Naive thymus-derived CD4-positive, alpha-beta T cell (primary cell): Measurements from ENCODE around the gene TMEM95. TPM values are rescaled to one million over a fixed set of nuclear protein-coding genes. Genes with fewer than 3 reads are reported as not detected.

ENCODE experiments used
- polyA plus RNA-seq, 2 donors: library from polyadenylated mRNA; unstranded; fragments of 300-500 nt; fragmentation: Illumina TruSeq; gene quantifications; one replicate each; pipeline ENCODE4 v1.2.3, GENCODE V29; 2021
- total RNA-seq, 6 experiments: library from RNA in 5 of 6; stranded (reverse) in 5 of 6; gene quantifications; 1 replicate in 5 of 6; 2 replicates in 1 of 6; pipeline ENCODE4 v1.2.3 and lab custom pipeline; 2021 to 2026

The TMEM95 gene
- total and polyA plus RNA-seq, 7 experiments from 2014 or later = not detected

Other genes with a start within 250 kb of the TMEM95 start
Only the 30 nearest of the 36 such genes appear.
- gene ASGR1, start 175.8 kb upstream of the TMEM95 start, total RNA-seq = 10 to 100 TPM in 1 of 5 experiments, 1 to 10 TPM in 1, under 1 TPM in 2, not detected in 1; 0.79 to 11.9 (median 1.3) TPM
- gene ASGR1, start 175.8 kb upstream of the TMEM95 start, polyA plus RNA-seq = not detected
- 10 to 100 TPM; 10.9 to 25.4 (median 16.5) TPM for gene DLG4, start 135.3 kb upstream of the TMEM95 start, total RNA-seq
- under 1 TPM; 0.26 to 0.83 TPM for gene DLG4, start 135.3 kb upstream of the TMEM95 start, polyA plus RNA-seq
- gene ACADVL, start 135.2 kb upstream of the TMEM95 start, total RNA-seq = 100 to 1,000 TPM; 287 to 390 (median 339) TPM
- gene ACADVL, start 135.2 kb upstream of the TMEM95 start, polyA plus RNA-seq = 10 to 100 TPM; 75.3 to 88.4 TPM
- 10 to 100 TPM; 51.2 to 91.5 (median 52.3) TPM for gene DVL2, start 120.6 kb upstream of the TMEM95 start, total RNA-seq
- 10 to 100 TPM; 15.1 to 31.1 TPM for gene DVL2, start 120.6 kb upstream of the TMEM95 start, polyA plus RNA-seq
- gene PHF23, start 115.7 kb upstream of the TMEM95 start, total RNA-seq = 10 to 100 TPM; 12.3 to 58.7 (median 55.2) TPM
- 10 to 100 TPM; 16.0 to 41.3 TPM for gene PHF23, start 115.7 kb upstream of the TMEM95 start, polyA plus RNA-seq
- 100 to 1,000 TPM; 214 to 427 (median 286) TPM for gene GABARAP, start 112.7 kb upstream of the TMEM95 start, total RNA-seq
- 100 to 1,000 TPM; 656 to 950 TPM for gene GABARAP, start 112.7 kb upstream of the TMEM95 start, polyA plus RNA-seq
- gene CTDNEP1, start 103.4 kb upstream of the TMEM95 start, total RNA-seq = 100 to 1,000 TPM in 4 of 5 experiments, 10 to 100 TPM in 1; 96.8 to 173 (median 133) TPM
- 10 to 100 TPM; 38.3 to 45.4 TPM for gene CTDNEP1, start 103.4 kb upstream of the TMEM95 start, polyA plus RNA-seq
- gene ELP5, start 102.9 kb upstream of the TMEM95 start, total RNA-seq = 10 to 100 TPM; 26.9 to 49.1 (median 32.9) TPM
- 10 to 100 TPM; 60.4 to 89.9 TPM for gene ELP5, start 102.9 kb upstream of the TMEM95 start, polyA plus RNA-seq
- gene CLDN7, start 92.7 kb upstream of the TMEM95 start, total RNA-seq = 1 to 10 TPM in 2 of 5 experiments, under 1 TPM in 3; 0.29 to 3.8 (median 0.81) TPM
- 1 to 10 TPM; 1.7 to 2.9 TPM for gene CLDN7, start 92.7 kb upstream of the TMEM95 start, polyA plus RNA-seq
- not detected for gene SLC2A4, start 73.4 kb upstream of the TMEM95 start, total RNA-seq
- gene SLC2A4, start 73.4 kb upstream of the TMEM95 start, polyA plus RNA-seq = not detected
- gene YBX2, start 60.5 kb upstream of the TMEM95 start, total RNA-seq = under 1 TPM in 3 of 5 experiments, not detected in 2; 0.27 to 0.64 (median 0.40) TPM
- gene YBX2, start 60.5 kb upstream of the TMEM95 start, polyA plus RNA-seq = not detected
- 100 to 1,000 TPM; 237 to 666 (median 453) TPM for gene EIF5A, start 47.5 kb upstream of the TMEM95 start, total RNA-seq
- gene EIF5A, start 47.5 kb upstream of the TMEM95 start, polyA plus RNA-seq = 100 to 1,000 TPM; 158 to 558 TPM
- 100 to 1,000 TPM in 3 of 5 experiments, 10 to 100 TPM in 2; 72.6 to 145 (median 107) TPM for gene GPS2, start 39.8 kb upstream of the TMEM95 start, total RNA-seq
- 100 to 1,000 TPM in 1 of 2 donors, 10 to 100 TPM in 1; 80.1 to 134 TPM for gene GPS2, start 39.8 kb upstream of the TMEM95 start, polyA plus RNA-seq
- 10 to 100 TPM; 42.6 to 92.6 (median 50.1) TPM for gene NEURL4, start 25.8 kb upstream of the TMEM95 start, total RNA-seq
- 1 to 10 TPM; 1.1 to 2.5 TPM for gene NEURL4, start 25.8 kb upstream of the TMEM95 start, polyA plus RNA-seq
- 100 to 1,000 TPM; 482 to 708 (median 599) TPM for gene ACAP1, start 18.6 kb upstream of the TMEM95 start, total RNA-seq
- gene ACAP1, start 18.6 kb upstream of the TMEM95 start, polyA plus RNA-seq = 100 to 1,000 TPM; 234 to 337 TPM
- gene KCTD11, start 3.0 kb upstream of the TMEM95 start, total RNA-seq = 10 to 100 TPM in 1 of 5 experiments, 1 to 10 TPM in 4; 2.7 to 13.7 (median 4.0) TPM
- 1 to 10 TPM in 1 of 2 donors, under 1 TPM in 1; 0.83 to 1.1 TPM for gene KCTD11, start 3.0 kb upstream of the TMEM95 start, polyA plus RNA-seq
- gene TNK1, start 25.9 kb downstream of the TMEM95 start, total RNA-seq = 10 to 100 TPM in 4 of 5 experiments, 1 to 10 TPM in 1; 1.5 to 23.4 (median 13.9) TPM
- gene TNK1, start 25.9 kb downstream of the TMEM95 start, polyA plus RNA-seq = 1 to 10 TPM; 5.8 to 7.4 TPM
- gene PLSCR3, start 39.4 kb downstream of the TMEM95 start, total RNA-seq = 100 to 1,000 TPM in 1 of 5 experiments, 10 to 100 TPM in 4; 74.8 to 142 (median 85.0) TPM
- 100 to 1,000 TPM; 162 to 212 TPM for gene PLSCR3, start 39.4 kb downstream of the TMEM95 start, polyA plus RNA-seq
- 10 to 100 TPM; 31.5 to 58.5 (median 48.2) TPM for gene TMEM256, start 48.9 kb downstream of the TMEM95 start, total RNA-seq
- 10 to 100 TPM; 45.2 to 64.9 TPM for gene TMEM256, start 48.9 kb downstream of the TMEM95 start, polyA plus RNA-seq
- gene NLGN2, start 52.7 kb downstream of the TMEM95 start, total RNA-seq = 10 to 100 TPM in 3 of 5 experiments, 1 to 10 TPM in 2; 1.6 to 17.8 (median 11.9) TPM
- under 1 TPM; 0.20 to 0.28 TPM for gene NLGN2, start 52.7 kb downstream of the TMEM95 start, polyA plus RNA-seq
- not detected for gene SPEM1, start 65.2 kb downstream of the TMEM95 start, total RNA-seq
- not detected for gene SPEM1, start 65.2 kb downstream of the TMEM95 start, polyA plus RNA-seq
- gene SPEM2, start 70.5 kb downstream of the TMEM95 start, total RNA-seq = not detected
- gene SPEM2, start 70.5 kb downstream of the TMEM95 start, polyA plus RNA-seq = not detected
- not detected for gene SPEM3, start 73.7 kb downstream of the TMEM95 start, total RNA-seq
- not detected for gene SPEM3, start 73.7 kb downstream of the TMEM95 start, polyA plus RNA-seq
- 10 to 100 TPM in 3 of 5 experiments, 1 to 10 TPM in 2; 8.2 to 19.1 (median 16.5) TPM for gene TMEM102, start 80.3 kb downstream of the TMEM95 start, total RNA-seq
- gene TMEM102, start 80.3 kb downstream of the TMEM95 start, polyA plus RNA-seq = 10 to 100 TPM in 1 of 2 donors, 1 to 10 TPM in 1; 8.5 to 26.1 TPM
- 10 to 100 TPM in 1 of 5 experiments, 1 to 10 TPM in 4; 2.8 to 39.7 (median 3.4) TPM for gene FGF11, start 84.4 kb downstream of the TMEM95 start, total RNA-seq
- gene FGF11, start 84.4 kb downstream of the TMEM95 start, polyA plus RNA-seq = under 1 TPM in 1 of 2 donors, not detected in 1; 0.09 TPM
- 10 to 100 TPM in 1 of 5 experiments, 1 to 10 TPM in 4; 6.0 to 14.6 (median 7.2) TPM for gene CHRNB1, start 89.9 kb downstream of the TMEM95 start, total RNA-seq
- gene CHRNB1, start 89.9 kb downstream of the TMEM95 start, polyA plus RNA-seq = 10 to 100 TPM; 14.9 to 24.8 TPM
- 10 to 100 TPM; 30.3 to 89.2 (median 64.1) TPM for gene ZBTB4, start 124.5 kb downstream of the TMEM95 start, total RNA-seq
- gene ZBTB4, start 124.5 kb downstream of the TMEM95 start, polyA plus RNA-seq = 10 to 100 TPM; 15.3 to 25.5 TPM
- under 1 TPM in 1 of 5 experiments, not detected in 4; 0.16 TPM for gene SLC35G6, start 126.3 kb downstream of the TMEM95 start, total RNA-seq
- not detected for gene SLC35G6, start 126.3 kb downstream of the TMEM95 start, polyA plus RNA-seq
- 100 to 1,000 TPM; 165 to 501 (median 225) TPM for gene POLR2A, start 129.2 kb downstream of the TMEM95 start, total RNA-seq
- gene POLR2A, start 129.2 kb downstream of the TMEM95 start, polyA plus RNA-seq = 10 to 100 TPM; 43.6 to 82.4 TPM
- gene TNFSF12, start 193.9 kb downstream of the TMEM95 start, total RNA-seq = 10 to 100 TPM; 27.3 to 82.4 (median 36.9) TPM
- 10 to 100 TPM; 25.4 to 36.1 TPM for gene TNFSF12, start 193.9 kb downstream of the TMEM95 start, polyA plus RNA-seq